Measurements from ENCODE around the gene ACTC1.

ACTC1 gene

GRCh38 chr15:34759992-34760391 is 35.4 kb downstream of the ACTC1 start:
- no peak for DNase-seq

- no peak for DNase-seq
Measured at GRCh38 chr15:34759347-34759746, 36.0 kb downstream of the ACTC1 start.

- DNase-seq: no peak
Measured at GRCh38 chr15:34757262-34757661, 38.1 kb downstream of the ACTC1 start.

GRCh38 chr15:34755419-34755773 is 40.0 kb downstream of the ACTC1 start:
- no peak for DNase-seq

- DNase-seq: peak in 1 of 56 donors; percentile 3
Measured at GRCh38 chr15:34754674-34755418, 40.5 kb downstream of the ACTC1 start, which contains the start of gene GJD2. Gene GJD2, minus strand, starts transcription at chr15:34754998. Its CDS starts 510 bp downstream, at chr15:34754488.

GRCh38 chr15:34754171-34754601 is 41.2 kb downstream of the ACTC1 start:
- no peak for DNase-seq

GRCh38 chr15:34753236-34753894 is 42.0 kb downstream of the ACTC1 start:
- DNase-seq: peak in 2 of 56 donors; percentile 3

- DNase-seq: no peak
Measured at GRCh38 chr15:34749691-34750090, 45.7 kb downstream of the ACTC1 start.

Measured in amygdala (tissue), 56 donors.